Caco-2 (cell line): ENCODE measurements around the gene CD151. TPM values are rescaled to one million over a fixed set of nuclear protein-coding genes. Genes with fewer than 3 reads are reported as not detected.

Experiments used
- BruUV-seq: library from RNA; stranded (reverse); fragments of 400-500 nt; replicated peaks from 2 replicates; lab custom pipeline; 2021; lab: Mats Ljungman, UMichigan
- CTCF ChIA-PET: fragments of 300-600 bp; sonication (Branson Sonifier 250); formaldehyde crosslinking; loops from one replicate; lab custom pipeline; 2022; ENCODE audit warnings: antibody characterized with exemption; lab: Charles Lee
- POLR2A ChIA-PET: fragments of 300-600 bp; sonication (Branson Sonifier 250); formaldehyde crosslinking; loops from one replicate; lab custom pipeline; 2022; ENCODE audit warnings: antibody characterized with exemption; lab: Charles Lee
- DNase-seq, 2 experiments: peaks; one replicate each; pipeline versions ENCODE4 v3.0.0 to v3.0.0-alpha.2; 2020 to 2022
- H3K27me3 ChIP-seq: replicated peaks from 2 replicates; pipeline ENCODE4 v1.6.0; 2011; ENCODE audit warnings: low read length; ENCODE audit not compliant: control insufficient read depth, insufficient read depth
- H3K36me3 ChIP-seq: 2 replicates; pipeline ENCODE4 v1.5.1; 2011; ENCODE audit warnings: low read length; ENCODE audit not compliant: control insufficient read depth, insufficient read depth
- H3K4me1 ChIP-seq: fragments of 250-450 bp; sonication (Bioruptor Pico); 2 replicates; pipeline ENCODE4 v1.5.1; 2020; ENCODE audit warnings: mild to moderate bottlenecking
- H3K4me3 ChIP-seq: 2 replicates; pipeline ENCODE4 v1.5.1; 2011; ENCODE audit warnings: low read depth, mild to moderate bottlenecking, control low read depth, low read length
- H3K9me3 ChIP-seq: fragments of 250-450 bp; sonication (Bioruptor Pico); 2 replicates; pipeline ENCODE4 v1.5.1; 2020; ENCODE audit warnings: mild to moderate bottlenecking, moderate library complexity
- H3K27ac Mint-ChIP-seq: one replicate; pipeline ENCODE4 v1.8.0; 2022; ENCODE audit warnings: mixed read lengths; ENCODE audit not compliant: unreplicated experiment
- H3K27me3 Mint-ChIP-seq: one replicate; pipeline ENCODE4 v1.8.0; 2022; ENCODE audit warnings: mixed read lengths; ENCODE audit not compliant: insufficient read depth, unreplicated experiment
- H3K36me3 Mint-ChIP-seq: one replicate; pipeline ENCODE4 v1.8.0; 2022; ENCODE audit warnings: mild to moderate bottlenecking, mixed read lengths; ENCODE audit not compliant: insufficient read depth, unreplicated experiment
- H3K4me1 Mint-ChIP-seq: one replicate; pipeline ENCODE4 v1.8.0; 2022; ENCODE audit warnings: low read depth, mixed read lengths; ENCODE audit not compliant: unreplicated experiment
- H3K4me3 Mint-ChIP-seq: one replicate; pipeline ENCODE4 v1.8.0; 2022; ENCODE audit warnings: mild to moderate bottlenecking, moderate library complexity, mixed read lengths; ENCODE audit not compliant: unreplicated experiment
- H3K9me3 Mint-ChIP-seq: one replicate; pipeline ENCODE4 v1.8.0; 2022; ENCODE audit warnings: mixed read lengths; ENCODE audit not compliant: unreplicated experiment
- intact Hi-C: fragments of 100-400 bp; cut with micrococcal nuclease; formaldehyde crosslinking; loops from one replicate; pipeline ENCODE4 v1.10.0; 2022; ENCODE audit not compliant: unreplicated experiment
- total RNA-seq: library from RNA; stranded (reverse); gene quantifications from 2 replicates; pipeline ENCODE4 v1.2.3, GENCODE V29; 2022
- TF ChIP-seq, protein P1 (sequence below), 2 experiments: fragments of 200-600 bp in 1 of 2; IDR thresholded peaks; 1 replicate in 1 of 2; 2 replicates in 1 of 2; pipeline versions ENCODE4 v1.5.1 to v1.8.0; 2011 to 2022; ENCODE audit warnings: antibody characterized with exemption in 1 of 2, control low read depth in 1 of 2, inconsistent platforms in 1 of 2, low read depth in 1 of 2, low read length in 1 of 2, mild to moderate bottlenecking in 1 of 2, moderate library complexity in 1 of 2; ENCODE audit not compliant: insufficient read depth in 1 of 2, severe bottlenecking in 1 of 2, unreplicated experiment in 1 of 2

CD151 gene
- total RNA-seq, 1 experiment from 2014 or later: 268 TPM

- no TSS peak for BruUV-seq
- peaks cover 4% of the 10 kb centered on the region; the same call in 1 of the 2 replicates for H3K4me1 ChIP-seq
- peak overlapping the region; percentile 99 for H3K27ac Mint-ChIP-seq
- H3K36me3 ChIP-seq: peaks cover 14% of the 10 kb centered on the region
- peaks cover 76% of the 10 kb centered on the region for H3K36me3 Mint-ChIP-seq
- no peaks in the 10 kb centered on the region for H3K9me3 Mint-ChIP-seq
- H3K27me3 Mint-ChIP-seq: no peaks in the 10 kb centered on the region
- TF ChIP-seq, protein P1, sequence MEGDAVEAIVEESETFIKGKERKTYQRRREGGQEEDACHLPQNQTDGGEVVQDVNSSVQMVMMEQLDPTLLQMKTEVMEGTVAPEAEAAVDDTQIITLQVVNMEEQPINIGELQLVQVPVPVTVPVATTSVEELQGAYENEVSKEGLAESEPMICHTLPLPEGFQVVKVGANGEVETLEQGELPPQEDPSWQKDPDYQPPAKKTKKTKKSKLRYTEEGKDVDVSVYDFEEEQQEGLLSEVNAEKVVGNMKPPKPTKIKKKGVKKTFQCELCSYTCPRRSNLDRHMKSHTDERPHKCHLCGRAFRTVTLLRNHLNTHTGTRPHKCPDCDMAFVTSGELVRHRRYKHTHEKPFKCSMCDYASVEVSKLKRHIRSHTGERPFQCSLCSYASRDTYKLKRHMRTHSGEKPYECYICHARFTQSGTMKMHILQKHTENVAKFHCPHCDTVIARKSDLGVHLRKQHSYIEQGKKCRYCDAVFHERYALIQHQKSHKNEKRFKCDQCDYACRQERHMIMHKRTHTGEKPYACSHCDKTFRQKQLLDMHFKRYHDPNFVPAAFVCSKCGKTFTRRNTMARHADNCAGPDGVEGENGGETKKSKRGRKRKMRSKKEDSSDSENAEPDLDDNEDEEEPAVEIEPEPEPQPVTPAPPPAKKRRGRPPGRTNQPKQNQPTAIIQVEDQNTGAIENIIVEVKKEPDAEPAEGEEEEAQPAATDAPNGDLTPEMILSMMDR (IDR thresholded peaks at IDR 0.05; ENCODE audit: insufficient read depth in 1 of 2, low read depth in 1 of 2, low read length in 1 of 2, severe bottlenecking in 1 of 2, unreplicated experiment in 1 of 2): no peak
- ChIA-PET CTCF (interaction anchor here (0.6 kb wide), 1 partner anchor 11 kb away, joined by 4 read pairs; no protein-coding TSS in a partner anchor), POLR2A (no interaction called here)
- no peak overlapping the region for H3K4me3 Mint-ChIP-seq
- DNase-seq: no peak
- no peak overlapping the region for H3K4me3 ChIP-seq
- no peaks in the 10 kb centered on the region for H3K9me3 ChIP-seq
- no peaks in the 10 kb centered on the region for H3K4me1 Mint-ChIP-seq
- intact Hi-C loops: no loop called here
- no peaks in the 10 kb centered on the region for H3K27me3 ChIP-seq
Measured at GRCh38 chr11:812390-812789, 20.4 kb upstream of the CD151 start.

DNA sequence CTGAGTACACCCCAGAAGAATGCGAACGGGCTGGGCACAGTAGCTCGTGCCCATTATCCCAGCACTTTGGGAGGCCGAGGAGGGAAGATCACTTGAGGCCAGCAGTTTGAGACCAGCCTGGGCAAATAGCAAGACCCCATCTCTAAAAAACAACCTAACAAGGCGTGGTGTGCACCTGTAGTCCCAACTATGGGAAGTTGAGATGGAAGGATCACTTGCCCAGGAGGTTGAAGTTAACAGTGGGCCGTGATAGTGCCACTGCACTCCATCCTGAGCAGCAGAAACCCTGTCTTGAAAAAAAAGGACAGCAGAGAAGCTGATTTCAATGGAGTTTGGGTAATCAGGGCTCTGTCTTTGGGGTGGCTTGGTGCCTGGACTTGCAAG, 19.7 kb upstream of the CD151 start:
- TF ChIP-seq, protein P1 (IDR thresholded peaks at IDR 0.05; ENCODE audit: insufficient read depth in 1 of 2, low read depth in 1 of 2, low read length in 1 of 2, severe bottlenecking in 1 of 2, unreplicated experiment in 1 of 2): no peak
- H3K4me1 Mint-ChIP-seq: no peaks in the 10 kb centered on the region
- ChIA-PET CTCF (no interaction called here), POLR2A (no interaction called here)
- H3K36me3 ChIP-seq: peaks cover 14% of the 10 kb centered on the region
- no peak for DNase-seq
- no TSS peak for BruUV-seq
- no peaks in the 10 kb centered on the region for H3K27me3 Mint-ChIP-seq
- intact Hi-C loops: no loop called here
- H3K4me3 Mint-ChIP-seq: no peak overlapping the region
- H3K4me1 ChIP-seq: peaks cover 4% of the 10 kb centered on the region
- H3K27ac Mint-ChIP-seq: no peak overlapping the region
- no peaks in the 10 kb centered on the region for H3K27me3 ChIP-seq
- no peaks in the 10 kb centered on the region for H3K9me3 Mint-ChIP-seq
- H3K36me3 Mint-ChIP-seq: peaks cover 81% of the 10 kb centered on the region
- no peak overlapping the region for H3K4me3 ChIP-seq
- no peaks in the 10 kb centered on the region for H3K9me3 ChIP-seq

DNA sequence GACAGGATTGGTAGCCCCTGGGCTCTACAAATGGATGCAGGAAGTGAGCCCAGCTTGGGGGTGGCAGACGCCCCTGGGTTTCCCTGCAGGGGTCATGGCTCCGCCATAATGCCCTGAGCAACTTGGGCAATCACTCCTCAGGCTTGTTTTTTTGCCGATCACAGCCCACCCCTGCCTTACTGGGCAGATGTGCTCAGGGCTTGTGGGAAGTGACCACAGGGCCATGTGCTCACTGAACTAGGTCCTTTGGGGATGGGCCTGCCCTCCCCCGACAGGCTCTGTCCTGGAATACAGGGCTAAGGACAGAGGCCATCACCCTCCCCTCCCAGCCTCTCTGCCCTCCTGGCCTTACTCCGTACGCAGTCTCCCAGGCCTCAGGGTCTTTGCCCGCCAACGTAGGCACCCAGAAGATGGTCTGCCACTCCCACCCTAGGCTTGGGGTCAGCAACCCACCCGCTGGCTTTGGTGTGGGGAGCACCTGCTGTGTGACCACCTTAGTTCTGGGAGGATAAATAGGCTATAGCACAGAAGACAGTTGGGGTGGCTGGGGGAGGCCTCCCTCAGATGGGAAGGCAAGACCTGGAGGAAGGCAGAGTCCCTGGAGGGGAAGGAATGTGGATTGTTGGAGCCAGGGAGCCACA, 19.2 kb upstream of the CD151 start:
- no peak for DNase-seq

More for the DNA sequence above, 19.2 kb upstream of the CD151 start:
- no peaks in the 10 kb centered on the region for H3K9me3 Mint-ChIP-seq
- intact Hi-C loops: no loop called here
- TF ChIP-seq, protein P1 (IDR thresholded peaks at IDR 0.05; ENCODE audit: insufficient read depth in 1 of 2, low read depth in 1 of 2, low read length in 1 of 2, severe bottlenecking in 1 of 2, unreplicated experiment in 1 of 2): no peak
- no peak overlapping the region for H3K4me3 Mint-ChIP-seq
- H3K36me3 Mint-ChIP-seq: peaks cover 81% of the 10 kb centered on the region
- Histone ChIP-seq H3K36me3 (peaks cover 14% of the 10 kb centered on the region), H3K27me3 (no peaks in the 10 kb centered on the region), H3K9me3 (no peaks in the 10 kb centered on the region), H3K4me1 (peaks cover 10% of the 10 kb centered on the region), H3K4me3 (no peak overlapping the region)
- H3K4me1 Mint-ChIP-seq: no peaks in the 10 kb centered on the region
- no peak overlapping the region for H3K27ac Mint-ChIP-seq
- H3K27me3 Mint-ChIP-seq: no peaks in the 10 kb centered on the region
- ChIA-PET POLR2A (no interaction called here), CTCF (no interaction called here)
- no TSS peak for BruUV-seq
